ACC112 (cell line): Measurements from ENCODE around the gene GPBP1L1.

ENCODE experiments used
- H2AFZ ChIP-seq: fragments of 200-600 bp; sonication (generic); one replicate; pipeline ENCODE4 v1.6.0; 2017; ENCODE audit warnings: antibody characterized with exemption, low read length; ENCODE audit not compliant: unreplicated experiment
- H3K27ac ChIP-seq: fragments of 200-600 bp; sonication (generic); 2 replicates; pipeline ENCODE4 v1.5.1; 2014; ENCODE audit warnings: low read depth, mild to moderate bottlenecking, antibody characterized with exemption, low read length, moderate library complexity
- H3K27me3 ChIP-seq: fragments of 200-600 bp; sonication (generic); 2 replicates; pipeline ENCODE4 v1.6.1; 2014; ENCODE audit warnings: mild to moderate bottlenecking, antibody characterized with exemption, low read length, moderate library complexity, mixed read lengths; ENCODE audit not compliant: insufficient read depth
- H3K36me3 ChIP-seq: fragments of 200-600 bp; sonication (generic); 2 replicates; pipeline ENCODE4 v1.6.1; 2016; ENCODE audit warnings: mild to moderate bottlenecking, antibody characterized with exemption, low read length, moderate library complexity, mixed read lengths; ENCODE audit not compliant: insufficient read depth
- H3K4me1 ChIP-seq: fragments of 200-600 bp; sonication (generic); one replicate; pipeline ENCODE4 v1.6.1; 2016; ENCODE audit warnings: low read length, mixed read lengths; ENCODE audit not compliant: insufficient read depth, unreplicated experiment, control insufficient read depth
- H3K4me3 ChIP-seq: fragments of 200-600 bp; sonication (generic); 2 replicates; pipeline ENCODE4 v1.5.1; 2014; ENCODE audit warnings: mild to moderate bottlenecking, low read depth, low read length
- H3K79me2 ChIP-seq: fragments of 200-600 bp; sonication (generic); one replicate; pipeline ENCODE4 v1.6.0; 2016; ENCODE audit warnings: low read length; ENCODE audit not compliant: control insufficient read depth, unreplicated experiment, insufficient read depth

The GPBP1L1 gene

GRCh38 chr1:45666836-45667235, 19.5 kb downstream of the GPBP1L1 start:
- H3K79me2 ChIP-seq, result peaks cover 94% of the 10 kb centered on the region
- H2AFZ ChIP-seq, result no peak overlapping the region
- no peaks in the 10 kb centered on the region for H3K27me3 ChIP-seq
- H3K4me3 ChIP-seq, result no peak overlapping the region
- no peak overlapping the region for H3K27ac ChIP-seq
- no peaks in the 10 kb centered on the region for H3K36me3 ChIP-seq
- peaks cover 18% of the 10 kb centered on the region for H3K4me1 ChIP-seq

DNA sequence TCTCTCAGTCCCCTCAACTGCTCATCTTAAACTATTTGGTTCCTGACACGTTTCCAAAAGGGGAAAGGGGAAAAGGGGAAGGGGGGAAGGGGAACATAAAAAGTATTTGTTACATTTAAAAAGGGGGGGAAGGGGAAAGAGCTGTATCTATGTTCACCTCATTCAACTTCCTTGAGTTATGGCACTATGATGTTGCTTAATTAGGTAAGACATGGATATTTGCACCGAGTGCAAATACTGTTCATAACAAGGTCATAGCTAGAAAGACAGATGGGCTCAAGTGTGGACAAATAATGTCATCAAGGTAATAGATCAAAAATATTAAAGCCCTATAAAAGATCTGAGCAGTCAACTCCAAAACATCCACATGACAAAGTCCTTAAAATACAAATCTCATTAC, 26.0 kb downstream of the GPBP1L1 start:
- Histone ChIP-seq H3K79me2 (peaks cover 42% of the 10 kb centered on the region), H2AFZ (no peak overlapping the region), H3K36me3 (peaks cover 34% of the 10 kb centered on the region), H3K27me3 (no peaks in the 10 kb centered on the region), H3K4me3 (no peak overlapping the region), H3K27ac (no peak overlapping the region), H3K4me1 (no peaks in the 10 kb centered on the region)

GRCh38 chr1:45659222-45659621, 27.1 kb downstream of the GPBP1L1 start:
- peaks cover 8% of the 10 kb centered on the region for H3K4me1 ChIP-seq
- H3K36me3 ChIP-seq, result peaks cover 38% of the 10 kb centered on the region
- no peaks in the 10 kb centered on the region for H3K27me3 ChIP-seq
- peaks cover 33% of the 10 kb centered on the region for H3K79me2 ChIP-seq
- H2AFZ ChIP-seq, result no peak overlapping the region
- H3K4me3 ChIP-seq, result no peak overlapping the region
- no peak overlapping the region for H3K27ac ChIP-seq

DNA sequence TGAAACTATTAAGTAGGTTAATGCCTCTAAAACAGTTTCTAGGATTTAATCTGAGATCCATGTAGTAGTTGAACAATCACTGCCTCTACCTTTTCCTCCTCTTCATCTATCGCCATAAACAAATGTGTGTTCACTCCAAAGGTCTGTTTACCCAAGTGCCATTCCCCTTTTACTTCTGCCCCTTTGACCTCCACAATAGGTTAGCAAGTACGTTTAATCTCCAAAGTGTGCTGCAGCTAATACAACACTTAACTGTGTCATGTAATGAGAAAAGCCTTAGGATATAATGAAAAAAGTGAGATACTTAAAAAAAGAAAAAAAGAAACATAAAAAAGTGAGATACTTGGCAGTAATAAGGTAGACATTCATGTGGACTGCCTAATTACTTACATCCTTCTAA, 28.2 kb downstream of the GPBP1L1 start:
- H3K4me3 ChIP-seq, result no peak overlapping the region

GRCh38 chr1:45656573-45657226, 29.6 kb downstream of the GPBP1L1 start:
- Histone ChIP-seq H3K79me2 (peaks cover 8% of the 10 kb centered on the region), H2AFZ (no peak overlapping the region), H3K27me3 (no peaks in the 10 kb centered on the region), H3K4me3 (no peak overlapping the region), H3K4me1 (peaks cover 8% of the 10 kb centered on the region), H3K27ac (no peak overlapping the region), H3K36me3 (peaks cover 43% of the 10 kb centered on the region)

More for the DNA sequence above, 28.2 kb downstream of the GPBP1L1 start:
- no peak overlapping the region for H2AFZ ChIP-seq
- H3K4me1 ChIP-seq, result peaks cover 8% of the 10 kb centered on the region
- H3K27ac ChIP-seq, result no peak overlapping the region
- H3K27me3 ChIP-seq, result no peaks in the 10 kb centered on the region
- H3K79me2 ChIP-seq, result peaks cover 23% of the 10 kb centered on the region
- H3K36me3 ChIP-seq, result peaks cover 40% of the 10 kb centered on the region

- Histone ChIP-seq H3K27me3 (no peaks in the 10 kb centered on the region), H3K4me3 (no peak overlapping the region), H3K27ac (no peak overlapping the region), H3K79me2 (no peaks in the 10 kb centered on the region), H2AFZ (no peak overlapping the region), H3K36me3 (peaks cover 60% of the 10 kb centered on the region), H3K4me1 (peaks cover 8% of the 10 kb centered on the region)
Observed at GRCh38 chr1:45654540-45655280, 31.6 kb downstream of the GPBP1L1 start.

DNA sequence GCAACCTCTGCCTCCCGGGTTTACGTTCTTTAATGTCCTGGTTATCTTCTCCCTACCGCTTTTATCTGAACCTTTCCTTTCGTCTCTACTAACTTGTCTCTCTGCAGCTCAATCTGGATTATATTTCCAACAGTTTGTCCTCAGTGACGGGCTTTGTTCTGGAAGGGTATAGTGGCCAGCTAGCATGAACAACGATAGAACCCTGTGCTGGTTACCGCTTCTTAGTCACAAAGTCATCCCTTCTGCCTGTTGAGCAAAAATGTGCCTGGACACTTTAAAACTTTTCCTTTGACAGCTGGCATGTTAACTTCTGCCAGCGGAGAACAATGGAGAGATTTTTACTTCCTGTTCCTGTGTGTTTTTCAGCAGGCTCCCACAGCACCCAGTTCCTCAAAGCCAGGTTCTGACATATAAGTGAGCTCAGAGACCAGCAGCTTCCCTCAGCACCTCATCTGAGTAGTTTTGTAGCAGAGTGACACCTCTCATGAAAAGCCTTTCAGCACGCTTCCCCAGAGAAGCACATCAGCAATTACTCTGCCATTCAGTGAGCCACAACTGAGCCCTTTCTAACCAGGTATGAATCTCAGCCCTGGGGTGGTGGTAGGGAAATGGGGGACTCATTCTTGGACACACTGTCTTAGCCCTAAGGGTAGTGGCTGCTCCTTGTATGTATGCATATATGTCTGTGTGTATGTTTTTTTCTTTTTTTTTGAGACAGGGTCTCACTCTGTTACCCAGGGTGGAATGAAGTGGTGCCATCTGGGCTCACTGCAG, 38.9 kb downstream of the GPBP1L1 start:
- no peak overlapping the region for H3K27ac ChIP-seq
- H3K36me3 ChIP-seq, result peaks cover 34% of the 10 kb centered on the region
- no peaks in the 10 kb centered on the region for H3K27me3 ChIP-seq
- no peak overlapping the region for H2AFZ ChIP-seq
- peaks cover 4% of the 10 kb centered on the region for H3K79me2 ChIP-seq
- no peak overlapping the region for H3K4me3 ChIP-seq
- no peaks in the 10 kb centered on the region for H3K4me1 ChIP-seq

DNA sequence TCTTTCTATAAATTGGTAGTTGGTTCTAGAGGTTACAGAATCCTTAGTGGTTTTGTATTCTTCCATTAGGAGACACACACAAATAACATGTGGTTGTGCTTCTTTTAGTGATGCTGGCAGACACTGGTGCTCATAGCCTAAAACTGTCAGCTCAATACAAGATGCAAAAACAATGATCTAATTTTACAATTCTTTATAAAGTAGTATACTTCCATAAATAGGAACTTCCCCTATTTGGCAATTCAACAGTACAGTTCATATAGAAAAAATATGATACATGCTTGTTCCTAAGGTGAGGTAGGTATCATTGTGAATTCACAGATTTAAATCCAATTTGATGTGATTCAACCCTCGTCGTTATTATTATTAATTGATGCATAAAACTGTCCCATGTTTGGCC, 41.7 kb downstream of the GPBP1L1 start:
- peaks cover 4% of the 10 kb centered on the region for H3K79me2 ChIP-seq
- H3K4me1 ChIP-seq, result no peaks in the 10 kb centered on the region
- H3K27ac ChIP-seq, result no peak overlapping the region
- H2AFZ ChIP-seq, result no peak overlapping the region
- H3K36me3 ChIP-seq, result peaks cover 26% of the 10 kb centered on the region
- H3K4me3 ChIP-seq, result no peak overlapping the region
- H3K27me3 ChIP-seq, result no peaks in the 10 kb centered on the region

DNA sequence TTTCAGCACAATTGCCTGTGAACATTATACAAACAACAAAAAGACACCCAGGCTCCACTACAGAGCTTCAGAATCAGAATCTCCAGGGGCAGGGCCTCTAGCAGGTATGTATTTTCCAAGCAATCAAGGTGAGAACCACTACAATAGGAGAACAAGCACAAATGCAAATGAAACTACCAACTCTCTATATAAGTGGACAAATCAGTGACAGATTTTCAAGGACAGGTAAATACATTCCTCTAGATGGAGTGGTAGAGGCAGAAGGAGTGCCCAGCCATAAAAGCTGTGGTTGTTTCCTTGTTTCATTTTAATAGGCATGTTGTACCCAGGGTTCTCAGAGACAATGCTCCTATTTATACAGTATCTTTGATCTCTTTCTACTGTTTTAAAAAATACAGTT, 42.4 kb downstream of the GPBP1L1 start:
- H2AFZ ChIP-seq, result no peak overlapping the region
- no peaks in the 10 kb centered on the region for H3K4me1 ChIP-seq
- H3K4me3 ChIP-seq, result no peak overlapping the region
- peaks cover 4% of the 10 kb centered on the region for H3K79me2 ChIP-seq
- no peak overlapping the region for H3K27ac ChIP-seq
- H3K36me3 ChIP-seq, result peaks cover 28% of the 10 kb centered on the region
- H3K27me3 ChIP-seq, result no peaks in the 10 kb centered on the region

DNA sequence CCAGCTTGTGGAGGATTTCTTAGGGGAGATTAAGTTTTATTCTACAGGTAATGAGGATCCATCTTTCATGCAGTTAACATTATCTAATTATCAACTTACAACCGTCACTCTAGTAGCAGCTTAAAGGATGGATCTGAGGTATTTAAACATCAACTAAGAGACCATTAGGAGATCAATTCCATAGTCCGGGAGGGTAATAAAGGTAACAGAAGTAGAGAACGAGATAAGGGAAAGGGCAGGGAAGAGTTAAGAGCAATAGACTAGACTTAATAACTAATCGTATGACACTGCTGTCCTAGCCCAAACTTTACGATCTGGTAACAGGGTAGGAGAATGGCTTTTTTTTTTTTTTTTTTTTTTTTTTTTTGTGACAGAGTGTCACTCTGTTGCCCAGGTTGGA, 43.0 kb downstream of the GPBP1L1 start:
- Histone ChIP-seq H3K27me3 (no peaks in the 10 kb centered on the region), H3K36me3 (peaks cover 34% of the 10 kb centered on the region), H3K4me3 (no peak overlapping the region), H3K4me1 (no peaks in the 10 kb centered on the region), H3K79me2 (peaks cover 4% of the 10 kb centered on the region), H2AFZ (no peak overlapping the region), H3K27ac (no peak overlapping the region)
